ENCODE data around the gene IER2. TPM values are rescaled to one million over a fixed set of nuclear protein-coding genes. Genes with fewer than 3 reads are reported as not detected.
"Not testable (repeated sequence)": the region's sequence is repeated elsewhere in the genome, so short reads cannot be mapped to it uniquely, and the experiment has no call there.

IER2 gene
- total RNA-seq, 1 experiment from 2014 or later: 164 TPM

- no peak for DNase-seq (ENCODE audit: low spot score)
- no peaks in the 10 kb centered on the region for H3K4me1 ChIP-seq (ENCODE audit: insufficient read depth, low read length, poor library complexity, severe bottlenecking)
- POLR2A ChIA-PET (ENCODE audit: low non-redundant PET): no interaction called here
- CTCF ChIA-PET: interaction anchor here (0.6 to 1.2 kb wide), 2 partner anchors 43 to 85 kb away, joined by 3 to 9 read pairs; no protein-coding TSS in a partner anchor
- no TSS peak for BruUV-seq (replicated peaks)
- no peaks in the 10 kb centered on the region for H3K9me3 ChIP-seq (ENCODE audit: low read depth, low read length, poor library complexity, severe bottlenecking)
- H3K4me3 ChIP-seq (ENCODE audit: low read depth, low read length, poor library complexity, severe bottlenecking): no peak overlapping the region
- H3K27ac ChIP-seq (ENCODE audit: low read depth, low read length, poor library complexity, severe bottlenecking): no peak overlapping the region
- H3K36me3 ChIP-seq (ENCODE audit: insufficient read depth, low read length, poor library complexity, severe bottlenecking): no peaks in the 10 kb centered on the region
- TF ChIP-seq CTCF (conservative IDR thresholded peaks at IDR 0.05; ENCODE audit: low read depth, low read length) (no peak), EZH2 (IDR thresholded peaks at IDR 0.05; ENCODE audit: borderline replicate concordance, low read depth, low read length, poor library complexity, severe bottlenecking) (no peak)
- intact Hi-C loops (cut with micrococcal nuclease; ENCODE audit: unreplicated experiment): no loop called here
- no peaks in the 10 kb centered on the region for H3K27me3 ChIP-seq (replicated peaks; ENCODE audit: insufficient read depth, low read depth, low read length, poor library complexity)
Observed at GRCh38 chr19:13195678-13196077, 45.5 kb downstream of the IER2 start.

- BruUV-seq (replicated peaks): no TSS peak
- TF ChIP-seq EZH2 (IDR thresholded peaks at IDR 0.05; ENCODE audit: borderline replicate concordance, low read depth, low read length, poor library complexity, severe bottlenecking) (no peak), CTCF (conservative IDR thresholded peaks at IDR 0.05; ENCODE audit: low read depth, low read length) (no peak)
- intact Hi-C loops (cut with micrococcal nuclease; ENCODE audit: unreplicated experiment): no loop called here
- no peak overlapping the region for H3K27ac ChIP-seq (ENCODE audit: low read depth, low read length, poor library complexity, severe bottlenecking)
- ChIA-PET CTCF (interaction anchor here (0.7 kb wide), 1 partner anchor 16 kb away, joined by 3 read pairs; no protein-coding TSS in a partner anchor), POLR2A (ENCODE audit: low non-redundant PET) (interaction anchor here (0.6 kb wide), 1 partner anchor 42 kb away, joined by 3 read pairs; no protein-coding TSS in a partner anchor)
- H3K4me1 ChIP-seq (ENCODE audit: insufficient read depth, low read length, poor library complexity, severe bottlenecking): no peaks in the 10 kb centered on the region
- DNase-seq (ENCODE audit: low spot score): no peak
- no peak overlapping the region for H3K4me3 ChIP-seq (ENCODE audit: low read depth, low read length, poor library complexity, severe bottlenecking)
- no peaks in the 10 kb centered on the region for H3K9me3 ChIP-seq (ENCODE audit: low read depth, low read length, poor library complexity, severe bottlenecking)
- H3K36me3 ChIP-seq (ENCODE audit: insufficient read depth, low read length, poor library complexity, severe bottlenecking): no peaks in the 10 kb centered on the region
- H3K27me3 ChIP-seq (replicated peaks; ENCODE audit: insufficient read depth, low read depth, low read length, poor library complexity): no peaks in the 10 kb centered on the region
Observed at GRCh38 chr19:13198634-13199033, 48.4 kb downstream of the IER2 start.

GRCh38 chr19:13202112-13202511 is 51.9 kb downstream of the IER2 start:
- H3K9me3 ChIP-seq (ENCODE audit: low read depth, low read length, poor library complexity, severe bottlenecking); intact Hi-C loops (cut with micrococcal nuclease; ENCODE audit: unreplicated experiment); H3K27ac ChIP-seq (ENCODE audit: low read depth, low read length, poor library complexity, severe bottlenecking); POLR2A ChIA-PET (ENCODE audit: low non-redundant PET); BruUV-seq (replicated peaks); H3K27me3 ChIP-seq (replicated peaks; ENCODE audit: insufficient read depth, low read depth, low read length, poor library complexity); H3K36me3 ChIP-seq (ENCODE audit: insufficient read depth, low read length, poor library complexity, severe bottlenecking); CTCF ChIA-PET; H3K4me3 ChIP-seq (ENCODE audit: low read depth, low read length, poor library complexity, severe bottlenecking); DNase-seq (ENCODE audit: low spot score); H3K4me1 ChIP-seq (ENCODE audit: insufficient read depth, low read length, poor library complexity, severe bottlenecking): not testable (repeated sequence)

Other genes starting within 250 kb of the IER2 start
- 0.71 and 1.8 TPM in 2 replicates for gene SYCE2, start 231.1 kb upstream of the IER2 start, total RNA-seq (2021)
- 150 and 162 TPM in 2 replicates for gene FARSA, start 216.7 kb upstream of the IER2 start, total RNA-seq (2021)
- gene CALR, start 211.8 kb upstream of the IER2 start, total RNA-seq (2021): 994 and 1,019 TPM in 2 replicates
- 183 and 186 TPM in 2 replicates for gene RAD23A, start 204.5 kb upstream of the IER2 start, total RNA-seq (2021)
- gene GADD45GIP1, start 193.2 kb upstream of the IER2 start, total RNA-seq (2021): 61.1 and 67.5 TPM in 2 replicates
- 0.17 TPM in 2 replicates for gene DAND5, start 180.8 kb upstream of the IER2 start, total RNA-seq (2021)
- gene NFIX, start 154.9 kb upstream of the IER2 start, total RNA-seq (2021): 69.7 and 77.9 TPM in 2 replicates
- gene LYL1, start 47.6 kb upstream of the IER2 start, total RNA-seq (2021): not detected in 2 replicates
- gene TRMT1, start 33.7 kb upstream of the IER2 start, total RNA-seq (2021): 85.7 and 109 TPM in 2 replicates
- 119 and 126 TPM in 2 replicates for gene NACC1, start 32.1 kb upstream of the IER2 start, total RNA-seq (2021)
- gene STX10, start within 50 bp of the IER2 start, total RNA-seq (2021): 63.3 and 69.5 TPM in 2 replicates